IMR-90 (cell line): Measurements from ENCODE around the gene PLEKHF1. TPM values are rescaled to one million over a fixed set of nuclear protein-coding genes. Genes with fewer than 3 reads are reported as not detected.
A peak's percentile ranks its signal among the peaks of the same experiment; 100 is the strongest.

Experiments used
- ATAC-seq: fragments of 200-7000 bp; cut with Tn5 transposase; 2 replicates; pipeline ENCODE4 v1.9.1; 2020; ENCODE audit warnings: low read depth, mild to moderate bottlenecking, moderate library complexity
- BruUV-seq: library from RNA; stranded (reverse); fragments of 400-500 nt; replicated peaks from 2 replicates; lab custom pipeline; 2021; lab: Mats Ljungman, UMichigan
- CTCF ChIA-PET: fragments of 300-600 bp; formaldehyde crosslinking; extraction: SDS; loops from one replicate; lab custom pipeline; 2021; ENCODE audit warnings: antibody characterized with exemption; lab: Yijun Ruan, JAX
- POLR2A ChIA-PET: fragments of 300-600 bp; sonication (Branson Sonifier 250); formaldehyde crosslinking; loops from one replicate; lab custom pipeline; 2022; ENCODE audit warnings: antibody characterized with exemption; ENCODE audit not compliant: unreplicated experiment; lab: Charles Lee
- DNase-seq: peaks from one replicate; pipeline ENCODE4 v3.0.0; 2013
- H2AFZ ChIP-seq: replicated peaks from 2 replicates; pipeline ENCODE3; 2013; ENCODE audit warnings: low read length, mild to moderate bottlenecking; ENCODE audit not compliant: poor library complexity
- H2AK5ac ChIP-seq: 2 replicates; pipeline ENCODE4 v1.6.1; 2013; ENCODE audit warnings: low read depth, low read length, inconsistent platforms
- H2AK9ac ChIP-seq: replicated peaks from 2 replicates; pipeline ENCODE3; 2013; ENCODE audit warnings: mild to moderate bottlenecking, low read depth, low read length, moderate library complexity; ENCODE audit not compliant: poor library complexity
- H2BK120ac ChIP-seq: 2 replicates; pipeline ENCODE4 v1.6.1; 2013; ENCODE audit warnings: low read depth, low read length, inconsistent platforms
- H2BK15ac ChIP-seq: 3 replicates; pipeline ENCODE4 v1.6.1; 2013; ENCODE audit warnings: low read depth, low read length, inconsistent platforms
- H2BK20ac ChIP-seq: 2 replicates; pipeline ENCODE4 v1.6.1; 2013; ENCODE audit warnings: low read depth, mild to moderate bottlenecking, inconsistent platforms, low read length, moderate library complexity
- H2BK5ac ChIP-seq: 2 replicates; pipeline ENCODE4 v1.6.1; 2013; ENCODE audit warnings: mild to moderate bottlenecking, low read depth, low read length, inconsistent platforms; ENCODE audit not compliant: poor library complexity, severe bottlenecking
- H3K14ac ChIP-seq: replicated peaks from 2 replicates; pipeline ENCODE4 v1.6.1; 2013; ENCODE audit warnings: low read depth, low read length, inconsistent platforms
- H3K18ac ChIP-seq: 2 replicates; pipeline ENCODE4 v1.6.1; 2013; ENCODE audit warnings: low read depth, low read length, control low read depth
- H3K23ac ChIP-seq: 2 replicates; pipeline ENCODE4 v1.6.1; 2013; ENCODE audit warnings: low read depth, low read length, inconsistent platforms
- H3K27ac ChIP-seq: 2 replicates; pipeline ENCODE4 v1.5.1; 2013; ENCODE audit warnings: mild to moderate bottlenecking, control low read depth, low read length; ENCODE audit not compliant: insufficient read depth
- H3K27me3 ChIP-seq: 2 replicates; pipeline ENCODE4 v1.6.1; 2013; ENCODE audit warnings: low read length; ENCODE audit not compliant: control insufficient read depth, insufficient read depth
- H3K36me3 ChIP-seq: 2 replicates; pipeline ENCODE4 v1.6.1; 2013; ENCODE audit warnings: low read length, mixed read lengths; ENCODE audit not compliant: control insufficient read depth, insufficient read depth
- H3K4ac ChIP-seq: 2 replicates; pipeline ENCODE4 v1.6.1; 2013; ENCODE audit warnings: low read depth, low read length, inconsistent platforms
- H3K4me1 ChIP-seq: 2 replicates; pipeline ENCODE4 v1.6.1; 2013; ENCODE audit warnings: low read length, mixed read lengths; ENCODE audit not compliant: control insufficient read depth, insufficient read depth
- H3K4me2 ChIP-seq: 2 replicates; pipeline ENCODE4 v1.6.1; 2013; ENCODE audit warnings: low read depth, mild to moderate bottlenecking, control low read depth, low read length, moderate library complexity
- H3K4me3 ChIP-seq: 2 replicates; pipeline ENCODE4 v1.5.1; 2013; ENCODE audit warnings: low read depth, mild to moderate bottlenecking, control low read depth, low read length, moderate library complexity; ENCODE audit not compliant: insufficient read depth
- H3K56ac ChIP-seq: 2 replicates; pipeline ENCODE4 v1.6.1; 2013; ENCODE audit warnings: low read length, inconsistent platforms; ENCODE audit not compliant: insufficient read depth; ENCODE audit errors: extremely low read depth
- H3K79me1 ChIP-seq, 2 experiments: 2 replicates each; pipeline ENCODE4 v1.6.1; 2013; ENCODE audit warnings: low read length in 2 of 2, inconsistent platforms in 1 of 2, low read depth in 1 of 2
- H3K9ac ChIP-seq: 2 replicates; pipeline ENCODE4 v1.6.1; 2013; ENCODE audit warnings: low read depth, low read length, control low read depth
- H3K9me1 ChIP-seq: 2 replicates; pipeline ENCODE4 v1.6.1; 2013; ENCODE audit warnings: low read length, inconsistent platforms; ENCODE audit not compliant: insufficient read depth
- H3K9me3 ChIP-seq: 2 replicates; pipeline ENCODE4 v1.6.1; 2013; ENCODE audit warnings: low read length; ENCODE audit not compliant: control insufficient read depth, insufficient read depth
- H4K20me1 ChIP-seq: 2 replicates; pipeline ENCODE4 v1.6.1; 2013; ENCODE audit warnings: low read length, inconsistent platforms; ENCODE audit not compliant: insufficient read depth
- H4K5ac ChIP-seq: 2 replicates; pipeline ENCODE4 v1.6.1; 2013; ENCODE audit warnings: mild to moderate bottlenecking, low read depth, low read length, control low read depth
- H4K8ac ChIP-seq, 2 experiments: 2 replicates each; pipeline ENCODE4 v1.6.1; 2013; ENCODE audit warnings: low read depth in 2 of 2, low read length in 2 of 2, control low read depth in 1 of 2, inconsistent platforms in 1 of 2
- H4K91ac ChIP-seq: 2 replicates; pipeline ENCODE4 v1.6.1; 2013; ENCODE audit warnings: low read depth, low read length, inconsistent platforms; ENCODE audit not compliant: insufficient read depth
- BHLHE40 ChIP-seq: fragments of 150-350 bp; IDR thresholded peaks from 2 replicates; pipeline ENCODE4 v1.6.1; 2016; ENCODE audit warnings: mild to moderate bottlenecking, low read depth, low read length
- CEBPB ChIP-seq: IDR thresholded peaks from 2 replicates; pipeline ENCODE4 v1.6.1; 2012; ENCODE audit warnings: low read depth, low read length, improper control_type of control experiment
- CHD1 ChIP-seq: IDR thresholded peaks from 2 replicates; pipeline ENCODE4 v1.6.1; 2012; ENCODE audit warnings: low read depth, low read length, improper control_type of control experiment
- FOS ChIP-seq: fragments of 150-350 bp; IDR thresholded peaks from 2 replicates; pipeline ENCODE4 v1.6.1; 2016; ENCODE audit warnings: low read depth, low read length
- MAFK ChIP-seq: IDR thresholded peaks from 2 replicates; pipeline ENCODE4 v1.6.1; 2012; ENCODE audit warnings: low read depth, low read length, improper control_type of control experiment
- MXI1 ChIP-seq: IDR thresholded peaks from 2 replicates; pipeline ENCODE4 v1.6.1; 2012; ENCODE audit warnings: low read depth, mild to moderate bottlenecking, low read length, moderate library complexity, borderline replicate concordance
- POLR2A ChIP-seq: IDR thresholded peaks from 2 replicates; pipeline ENCODE4 v1.6.1; 2012; ENCODE audit warnings: mild to moderate bottlenecking, low read depth, low read length
- RAD21 ChIP-seq: IDR thresholded peaks from 2 replicates; pipeline ENCODE4 v1.6.1; 2012; ENCODE audit warnings: low read length, improper control_type of control experiment
- RFX5 ChIP-seq: IDR thresholded peaks from 2 replicates; pipeline ENCODE4 v1.8.0; 2012; ENCODE audit warnings: low read depth, mild to moderate bottlenecking, low read length, moderate library complexity
- WGBS, 2 experiments: methylation state at CpG; one replicate each; pipeline versions ENCODE4 v1.1.5 to v1.1.7; 2013; ENCODE audit warnings: missing lambda C conversion rate in 2 of 2; ENCODE audit not compliant: insufficient read length in 1 of 2; ENCODE audit errors: extremely low coverage in 2 of 2; 5-methylcytosine and 5-hydroxymethylcytosine counted together
- dilution Hi-C: fragments of 300-500 bp; cut with HindIII; formaldehyde crosslinking; loops from one replicate; pipeline ENCODE4 v1.14.3; 2018; ENCODE audit warnings: low sequenced_read_pairs; ENCODE audit not compliant: unreplicated experiment
- in situ Hi-C: fragments of 300-500 bp; cut with MboI; formaldehyde crosslinking; loops from 3 replicates; pipeline ENCODE4 v1.14.3; 2019; ENCODE audit warnings: low sequenced_read_pairs, inconsistent platforms, mixed read lengths
- intact Hi-C: fragments of 100-400 bp; cut with micrococcal nuclease; formaldehyde crosslinking; loops from 2 replicates; pipeline ENCODE4 v1.10.0; 2022
- polyA plus RNA-seq, 3 experiments: library from polyadenylated mRNA; depleted of rRNA; stranded (reverse); fragments of >200 nt; gene quantifications; 2 replicates each; pipeline ENCODE4 v1.2.3, GENCODE V29; 2012; ENCODE audit warnings: low replicate concordance in 1 of 3
- total RNA-seq: library from RNA; depleted of rRNA; stranded (reverse); fragments of >200 nt; gene quantifications from 2 replicates; pipeline ENCODE4 v1.2.3, GENCODE V29; 2012
- TF ChIP-seq, protein P1 (sequence below): fragments of 150-350 bp; IDR thresholded peaks from 2 replicates; pipeline ENCODE4 v1.6.1; 2017; ENCODE audit warnings: mild to moderate bottlenecking, antibody characterized with exemption, low read length, low read depth
- TF ChIP-seq, protein P2 (sequence below): fragments of 150-350 bp; IDR thresholded peaks from 2 replicates; pipeline ENCODE4 v1.6.1; 2016; ENCODE audit warnings: low read depth, mild to moderate bottlenecking, low read length, moderate library complexity, borderline replicate concordance
- TF ChIP-seq, protein P3 (sequence below): conservative IDR thresholded peaks from 2 replicates; pipeline ENCODE4 v1.5.1; 2012; ENCODE audit warnings: mild to moderate bottlenecking, low read depth, low read length, improper control_type of control experiment

Gene PLEKHF1
- total and polyA plus RNA-seq, 2 of the 4 experiments (the other 2 are of a cell fraction) = 5.0 to 6.6 TPM

DNA sequence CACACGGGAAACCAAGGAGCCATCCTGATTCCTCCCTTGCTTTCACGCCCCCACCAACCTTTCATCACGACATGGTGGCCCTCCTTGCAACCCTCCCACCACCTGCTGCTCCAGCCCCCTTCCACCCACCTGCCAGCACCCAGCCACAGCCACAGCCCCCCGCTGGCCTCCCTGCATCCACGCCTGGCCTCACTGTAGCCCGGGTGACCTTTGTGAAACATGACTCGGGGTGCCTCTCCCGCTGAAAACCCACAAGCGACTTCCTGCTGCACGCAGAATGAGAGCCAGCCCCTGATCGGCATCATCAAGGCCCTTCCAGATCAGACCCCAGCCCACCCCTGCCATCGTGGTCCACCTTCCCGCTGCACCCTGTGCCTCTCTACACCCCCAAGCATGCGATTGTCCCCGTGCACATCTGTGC is 44.3 kb upstream of the PLEKHF1 start:
- 80% methylated on average over 1 of the region's 15 CpGs; no CpG with 5 or more reads in 1 of the 2 experiments for whole genome bisulfite sequencing, 2 experiments
- in situ Hi-C loops (no loop called here), intact Hi-C loops (no loop called here), dilution Hi-C loops (no loop called here)
- Histone ChIP-seq H3K14ac (no peak overlapping the region), H3K79me1 (no peaks in the 10 kb centered on the region), H2AK9ac (no peak overlapping the region), H3K4me3 (no peak overlapping the region), H3K9me3 (no peaks in the 10 kb centered on the region), H2AK5ac (no peak overlapping the region), H4K8ac (no peak overlapping the region), H3K27ac (no peak overlapping the region), H2BK120ac (no peak overlapping the region), H3K23ac (no peak overlapping the region), H3K4me2 (no peak overlapping the region), H3K9ac (no peak overlapping the region), H2AFZ (peak overlapping the region; percentile 34), H3K9me1 (no peaks in the 10 kb centered on the region), H2BK20ac (no peak overlapping the region), H2BK5ac (no peak overlapping the region), H2BK15ac (no peak overlapping the region), H3K36me3 (peaks cover 7% of the 10 kb centered on the region; the same call in 1 of the 2 replicates), H3K4ac (no peak overlapping the region), H3K4me1 (no peaks in the 10 kb centered on the region), H3K18ac (no peak overlapping the region), H4K20me1 (no peaks in the 10 kb centered on the region), H4K91ac (no peak overlapping the region), H3K27me3 (no peaks in the 10 kb centered on the region; the same call in 1 of the 2 replicates), H3K56ac (no peak overlapping the region), H4K5ac (no peak overlapping the region)
- BruUV-seq = no TSS peak
- no peak for DNase-seq
- CTCF ChIA-PET = interaction anchor here (1.5 kb wide), 1 partner anchor 10 kb away, joined by 4 read pairs; no protein-coding TSS in a partner anchor
- POLR2A ChIA-PET = no interaction called here
- ATAC-seq = no peak
- TF ChIP-seq, protein P1, sequence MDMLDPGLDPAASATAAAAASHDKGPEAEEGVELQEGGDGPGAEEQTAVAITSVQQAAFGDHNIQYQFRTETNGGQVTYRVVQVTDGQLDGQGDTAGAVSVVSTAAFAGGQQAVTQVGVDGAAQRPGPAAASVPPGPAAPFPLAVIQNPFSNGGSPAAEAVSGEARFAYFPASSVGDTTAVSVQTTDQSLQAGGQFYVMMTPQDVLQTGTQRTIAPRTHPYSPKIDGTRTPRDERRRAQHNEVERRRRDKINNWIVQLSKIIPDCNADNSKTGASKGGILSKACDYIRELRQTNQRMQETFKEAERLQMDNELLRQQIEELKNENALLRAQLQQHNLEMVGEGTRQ = no peak
- no peak for TF ChIP-seq MXI1
- no peak for TF ChIP-seq RAD21
- no peak for TF ChIP-seq BHLHE40
- no peak for TF ChIP-seq POLR2A
- no peak for TF ChIP-seq CEBPB
- TF ChIP-seq, protein P2, sequence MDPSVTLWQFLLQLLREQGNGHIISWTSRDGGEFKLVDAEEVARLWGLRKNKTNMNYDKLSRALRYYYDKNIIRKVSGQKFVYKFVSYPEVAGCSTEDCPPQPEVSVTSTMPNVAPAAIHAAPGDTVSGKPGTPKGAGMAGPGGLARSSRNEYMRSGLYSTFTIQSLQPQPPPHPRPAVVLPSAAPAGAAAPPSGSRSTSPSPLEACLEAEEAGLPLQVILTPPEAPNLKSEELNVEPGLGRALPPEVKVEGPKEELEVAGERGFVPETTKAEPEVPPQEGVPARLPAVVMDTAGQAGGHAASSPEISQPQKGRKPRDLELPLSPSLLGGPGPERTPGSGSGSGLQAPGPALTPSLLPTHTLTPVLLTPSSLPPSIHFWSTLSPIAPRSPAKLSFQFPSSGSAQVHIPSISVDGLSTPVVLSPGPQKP = no peak
- no peak for TF ChIP-seq CHD1
- no peak for TF ChIP-seq RFX5
- TF ChIP-seq FOS = no peak
- TF ChIP-seq, protein P3, sequence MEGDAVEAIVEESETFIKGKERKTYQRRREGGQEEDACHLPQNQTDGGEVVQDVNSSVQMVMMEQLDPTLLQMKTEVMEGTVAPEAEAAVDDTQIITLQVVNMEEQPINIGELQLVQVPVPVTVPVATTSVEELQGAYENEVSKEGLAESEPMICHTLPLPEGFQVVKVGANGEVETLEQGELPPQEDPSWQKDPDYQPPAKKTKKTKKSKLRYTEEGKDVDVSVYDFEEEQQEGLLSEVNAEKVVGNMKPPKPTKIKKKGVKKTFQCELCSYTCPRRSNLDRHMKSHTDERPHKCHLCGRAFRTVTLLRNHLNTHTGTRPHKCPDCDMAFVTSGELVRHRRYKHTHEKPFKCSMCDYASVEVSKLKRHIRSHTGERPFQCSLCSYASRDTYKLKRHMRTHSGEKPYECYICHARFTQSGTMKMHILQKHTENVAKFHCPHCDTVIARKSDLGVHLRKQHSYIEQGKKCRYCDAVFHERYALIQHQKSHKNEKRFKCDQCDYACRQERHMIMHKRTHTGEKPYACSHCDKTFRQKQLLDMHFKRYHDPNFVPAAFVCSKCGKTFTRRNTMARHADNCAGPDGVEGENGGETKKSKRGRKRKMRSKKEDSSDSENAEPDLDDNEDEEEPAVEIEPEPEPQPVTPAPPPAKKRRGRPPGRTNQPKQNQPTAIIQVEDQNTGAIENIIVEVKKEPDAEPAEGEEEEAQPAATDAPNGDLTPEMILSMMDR = no peak
- TF ChIP-seq MAFK = no peak
